HG03558 (cell line): Measurements from ENCODE around the gene LRCH1.
"Not testable (repeated sequence)": the region's sequence is repeated elsewhere in the genome, so short reads cannot be mapped to it uniquely, and the experiment has no call there.

ENCODE experiments used
- ATAC-seq: cut with Tn5 transposase; IDR thresholded peaks from one replicate; pipeline ENCODE4 v1.9.1; 2021; ENCODE audit warnings: moderate number of reproducible peaks; ENCODE audit not compliant: unreplicated experiment; ENCODE audit errors: extremely low read depth

Gene LRCH1, protein sequence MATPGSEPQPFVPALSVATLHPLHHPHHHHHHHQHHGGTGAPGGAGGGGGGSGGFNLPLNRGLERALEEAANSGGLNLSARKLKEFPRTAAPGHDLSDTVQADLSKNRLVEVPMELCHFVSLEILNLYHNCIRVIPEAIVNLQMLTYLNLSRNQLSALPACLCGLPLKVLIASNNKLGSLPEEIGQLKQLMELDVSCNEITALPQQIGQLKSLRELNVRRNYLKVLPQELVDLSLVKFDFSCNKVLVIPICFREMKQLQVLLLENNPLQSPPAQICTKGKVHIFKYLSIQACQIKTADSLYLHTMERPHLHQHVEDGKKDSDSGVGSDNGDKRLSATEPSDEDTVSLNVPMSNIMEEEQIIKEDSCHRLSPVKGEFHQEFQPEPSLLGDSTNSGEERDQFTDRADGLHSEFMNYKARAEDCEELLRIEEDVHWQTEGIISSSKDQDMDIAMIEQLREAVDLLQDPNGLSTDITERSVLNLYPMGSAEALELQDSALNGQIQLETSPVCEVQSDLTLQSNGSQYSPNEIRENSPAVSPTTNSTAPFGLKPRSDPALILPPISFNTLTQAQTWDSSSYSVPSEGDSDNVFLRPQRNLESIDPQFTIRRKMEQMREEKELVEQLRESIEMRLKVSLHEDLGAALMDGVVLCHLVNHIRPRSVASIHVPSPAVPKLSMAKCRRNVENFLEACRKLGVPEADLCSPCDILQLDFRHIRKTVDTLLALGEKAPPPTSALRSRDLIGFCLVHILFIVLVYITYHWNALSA

DNA sequence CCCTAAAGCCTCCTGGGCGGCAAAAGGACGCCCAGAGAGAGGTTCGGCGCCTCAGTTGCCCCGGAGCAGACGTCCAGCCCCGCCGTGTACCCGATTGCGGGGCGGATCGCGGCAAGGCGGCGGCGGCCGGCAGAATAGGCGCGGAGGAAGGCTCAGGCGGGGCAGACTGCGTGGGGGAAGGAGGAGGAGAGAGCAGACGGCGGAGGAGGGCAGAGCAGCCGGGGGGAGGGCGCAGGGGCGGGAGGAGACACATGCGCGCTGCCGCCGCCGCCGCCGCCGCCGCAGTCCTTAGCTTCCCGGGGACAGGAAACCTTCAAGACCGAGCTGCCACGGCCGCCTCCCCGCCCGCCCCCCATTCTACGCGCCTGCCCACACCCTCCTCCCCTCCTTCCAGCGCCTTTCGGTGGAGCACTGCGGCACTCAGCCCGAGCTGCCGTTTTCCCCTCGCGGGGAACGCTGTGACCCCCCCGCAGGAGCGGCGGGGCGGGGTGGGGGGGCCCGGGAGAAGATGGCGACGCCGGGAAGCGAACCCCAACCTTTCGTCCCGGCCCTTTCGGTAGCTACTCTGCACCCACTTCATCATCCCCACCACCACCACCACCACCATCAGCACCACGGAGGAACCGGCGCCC is at the start of gene LRCH1:
Gene LRCH1 (plus strand): TSS at position 282 of the 632 bp plus-strand sequence. CDS start 227 bp downstream, at position 509.
- no peak for ATAC-seq

DNA sequence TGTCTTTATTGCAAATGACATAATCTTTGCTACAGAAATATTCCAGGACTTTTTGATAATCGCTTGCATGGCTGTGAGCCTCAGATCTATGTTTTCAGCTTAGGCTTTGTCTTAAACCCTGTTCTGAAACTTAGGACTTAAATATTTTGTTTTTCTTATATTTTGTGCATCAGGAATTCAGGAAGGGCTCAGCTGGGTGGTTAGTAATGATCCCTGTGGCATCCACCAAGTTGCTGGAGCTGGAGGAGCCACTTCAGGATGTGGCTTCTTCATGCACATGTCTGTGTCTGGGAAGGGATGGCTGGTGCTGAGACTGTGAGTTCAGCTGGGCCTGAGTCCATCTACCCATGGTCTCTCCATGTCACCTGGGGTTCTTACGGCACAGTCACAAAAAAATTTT is 48.9 kb upstream of the LRCH1 start:
- no peak for ATAC-seq

DNA sequence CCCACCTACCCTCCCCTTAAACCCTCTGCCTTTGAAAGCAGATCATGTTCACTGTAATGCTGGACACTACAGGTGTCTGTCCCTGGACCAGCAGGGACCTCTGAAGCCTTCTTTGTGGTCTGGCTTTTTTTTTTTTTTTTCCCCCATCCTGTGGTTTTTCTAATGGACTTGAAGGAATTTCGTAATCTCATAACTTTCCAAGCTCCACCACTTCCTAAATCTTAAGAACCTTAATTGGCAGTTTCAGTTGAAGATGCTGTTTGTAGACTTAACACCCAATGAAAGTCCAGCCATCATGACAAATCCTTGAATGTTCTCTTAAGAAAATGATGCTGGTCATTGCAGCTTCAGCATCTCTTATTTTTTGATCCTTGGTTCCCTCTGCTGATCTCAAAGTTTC is 45.0 kb upstream of the LRCH1 start:
- ATAC-seq: no peak

DNA sequence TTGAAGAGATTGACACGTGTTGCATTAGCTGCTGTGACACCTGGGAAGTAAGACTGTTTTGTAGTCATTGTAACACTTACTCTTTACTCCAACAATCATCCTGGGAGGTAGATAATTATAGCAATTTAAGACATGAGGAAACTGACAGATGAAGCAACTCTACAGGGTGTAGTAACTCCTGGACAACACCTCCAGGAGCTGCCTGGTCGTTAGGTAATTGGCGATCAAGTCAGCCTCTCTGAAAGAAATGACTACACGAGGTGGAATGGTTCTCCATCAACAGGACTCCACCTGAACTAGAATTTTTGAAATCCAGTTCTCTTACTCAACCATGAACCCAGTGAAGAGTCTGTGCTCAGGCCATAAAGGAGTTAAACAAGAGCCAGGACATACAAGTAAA is 43.0 kb upstream of the LRCH1 start:
- no peak for ATAC-seq

DNA sequence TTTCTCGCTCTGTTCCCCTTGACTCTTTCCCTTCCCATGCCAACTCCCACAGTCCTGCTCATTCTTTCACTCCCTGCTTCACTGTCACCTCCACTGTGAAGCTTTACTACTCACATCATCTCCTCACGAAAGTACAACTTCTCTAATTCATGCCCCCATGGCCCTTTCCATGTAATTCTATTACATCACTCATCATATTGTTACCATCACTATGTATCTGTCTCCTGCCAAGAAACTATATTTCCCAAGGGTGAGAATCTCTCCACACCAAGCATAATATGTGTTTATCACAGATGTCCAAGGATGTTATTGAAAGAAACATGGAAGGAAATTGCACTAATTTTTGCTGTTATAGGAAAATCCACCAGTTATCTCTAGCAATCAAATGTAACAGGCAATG is 37.2 kb upstream of the LRCH1 start:
- no peak for ATAC-seq

DNA sequence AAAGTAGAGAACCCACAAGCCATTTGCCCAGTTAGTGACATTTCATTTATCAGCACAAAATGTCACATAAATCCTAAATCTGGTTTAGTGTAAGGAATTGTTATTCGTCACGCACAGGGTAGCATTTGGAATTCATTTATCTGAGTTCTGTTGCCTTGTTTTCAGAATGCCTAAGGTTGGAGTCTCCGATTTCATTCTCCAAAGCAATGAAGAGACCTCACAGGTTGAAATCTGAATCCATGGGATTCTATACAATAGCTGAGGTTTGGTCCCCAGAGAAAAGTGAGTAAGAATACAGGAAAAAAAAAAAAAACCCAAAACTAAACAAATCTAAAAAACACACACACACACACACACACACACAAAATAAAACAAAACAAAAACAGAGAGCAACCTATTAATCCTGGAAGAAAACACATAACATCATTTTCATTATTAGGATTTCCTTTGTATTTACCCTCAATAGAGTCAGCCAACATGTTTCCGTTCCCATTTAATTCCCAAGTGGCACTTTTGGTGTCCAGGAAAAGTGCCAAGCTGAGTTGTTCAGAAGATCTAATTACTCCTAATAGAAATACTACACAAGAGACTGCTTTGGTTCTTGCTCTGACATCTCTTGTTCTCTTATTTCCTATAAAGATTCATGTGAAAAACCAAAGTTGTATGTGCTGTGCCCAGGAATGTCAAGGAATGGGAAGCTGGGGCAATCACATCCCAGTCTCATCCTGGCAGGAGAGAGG is 36.2 kb upstream of the LRCH1 start:
- ATAC-seq: no peak

DNA sequence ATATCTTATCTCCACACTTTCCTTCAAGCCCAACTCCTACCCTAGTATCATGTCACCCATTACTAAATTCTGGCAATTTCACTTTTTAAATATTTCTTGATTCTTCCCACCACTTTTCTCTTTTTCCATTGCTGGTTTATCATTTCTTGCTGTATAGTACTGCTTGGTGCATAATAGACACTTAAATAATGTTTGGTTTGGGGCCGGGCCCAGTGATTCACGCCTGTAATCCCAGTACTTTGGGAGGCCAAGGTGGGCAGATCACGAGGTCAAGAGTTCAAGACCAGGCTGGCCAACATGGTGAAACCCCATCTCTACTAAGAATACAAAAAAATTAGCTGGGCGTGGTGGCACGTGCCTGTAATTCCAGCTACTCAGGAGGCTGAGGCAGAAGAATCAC is 35.2 kb upstream of the LRCH1 start:
- not testable (repeated sequence) for ATAC-seq

DNA sequence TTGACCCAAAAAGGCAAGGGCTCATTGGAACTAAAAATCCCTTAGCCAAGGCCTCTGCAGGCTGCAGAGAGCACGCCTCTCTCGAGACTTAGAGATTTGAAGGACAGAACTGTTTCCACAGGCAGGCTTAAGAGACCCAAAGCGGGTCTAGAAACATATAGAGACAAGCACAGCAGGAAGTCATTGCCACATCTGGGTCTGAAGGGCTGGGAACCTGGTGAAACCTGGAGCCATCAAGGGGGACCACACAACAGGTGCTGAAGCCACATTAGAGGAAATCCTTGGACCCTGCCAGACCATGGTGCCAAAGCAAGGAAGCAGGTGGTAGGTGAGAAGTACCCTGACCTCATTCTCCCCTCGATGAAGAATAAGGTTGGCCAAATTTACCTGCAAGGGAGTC is 33.8 kb upstream of the LRCH1 start:
- no peak for ATAC-seq

DNA sequence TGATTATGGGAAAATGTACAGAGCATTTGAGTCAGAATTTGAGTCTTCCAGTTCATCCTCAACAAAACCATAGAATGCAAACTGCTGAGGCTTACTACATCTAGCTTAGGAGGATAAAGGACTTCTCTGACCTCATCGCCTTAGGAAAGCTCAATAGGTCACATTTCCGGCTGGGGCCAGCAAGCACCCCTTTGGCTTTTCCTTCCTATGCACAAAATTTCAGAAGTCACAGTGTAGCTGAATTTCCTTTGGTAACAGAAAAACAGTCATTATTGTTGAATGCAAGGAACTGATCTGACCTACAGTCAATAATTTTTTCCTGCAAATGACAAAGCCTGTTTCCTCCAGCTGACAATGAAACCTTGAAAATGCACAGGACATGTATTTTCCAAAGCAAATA is 32.8 kb upstream of the LRCH1 start:
- ATAC-seq: no peak

DNA sequence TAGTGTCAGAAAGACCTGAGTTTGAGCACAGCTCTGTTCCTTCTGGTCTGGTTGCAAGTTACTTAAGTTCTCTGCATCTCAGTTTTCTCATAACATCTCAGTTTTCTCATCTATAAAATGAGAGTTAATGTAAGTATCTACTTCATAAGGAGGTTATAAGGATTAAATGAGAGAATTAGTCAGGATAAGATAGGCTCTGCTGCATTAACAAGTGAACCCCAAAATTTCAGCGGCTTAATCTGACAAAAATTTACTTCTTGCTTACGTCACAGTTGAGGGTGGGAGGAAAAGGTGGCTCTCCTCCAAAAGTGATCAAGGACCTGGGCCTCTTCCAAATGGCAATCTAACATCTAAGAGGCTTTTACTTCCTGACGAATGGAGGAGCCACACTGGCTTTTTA is 31.5 kb upstream of the LRCH1 start:
- no peak for ATAC-seq

DNA sequence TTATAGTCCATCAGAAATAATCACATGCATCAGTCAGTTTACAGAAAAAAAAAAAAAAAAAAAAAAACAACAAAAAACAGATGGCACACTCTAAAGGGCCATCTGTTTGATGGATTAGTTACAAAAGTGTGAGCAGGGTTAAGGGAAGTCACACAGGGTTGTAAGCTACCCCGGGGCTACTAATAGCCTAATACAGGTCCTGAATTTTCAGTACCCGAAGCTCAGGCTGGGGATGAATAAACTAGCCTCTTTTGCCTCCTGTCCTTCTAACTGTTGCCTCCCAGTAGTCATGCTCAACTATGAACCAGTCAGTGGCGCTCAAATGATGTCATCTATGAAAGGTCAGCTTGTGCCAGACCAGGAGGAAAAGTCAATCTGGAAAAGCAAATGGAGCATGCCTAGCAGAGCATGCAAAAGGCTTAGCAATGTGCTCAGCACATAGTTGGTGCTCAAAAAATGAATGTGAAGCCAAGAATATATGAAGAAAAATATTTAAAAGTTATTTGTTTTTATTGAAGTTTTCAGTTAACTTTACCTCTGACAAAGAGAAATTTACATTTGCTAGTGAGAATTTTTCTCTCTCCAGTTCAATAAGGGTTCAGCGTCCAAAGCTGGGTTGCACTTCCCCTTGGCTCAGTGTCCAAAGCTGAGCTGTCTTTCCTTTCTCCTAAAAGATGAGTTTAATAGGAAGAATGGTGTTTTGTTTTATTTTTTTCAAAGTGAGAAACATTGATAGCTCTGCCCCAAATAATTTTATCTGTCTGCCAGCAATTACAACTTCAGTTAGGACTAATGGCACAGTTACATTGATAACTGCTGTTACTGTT is 30.8 kb upstream of the LRCH1 start:
- ATAC-seq: no peak

DNA sequence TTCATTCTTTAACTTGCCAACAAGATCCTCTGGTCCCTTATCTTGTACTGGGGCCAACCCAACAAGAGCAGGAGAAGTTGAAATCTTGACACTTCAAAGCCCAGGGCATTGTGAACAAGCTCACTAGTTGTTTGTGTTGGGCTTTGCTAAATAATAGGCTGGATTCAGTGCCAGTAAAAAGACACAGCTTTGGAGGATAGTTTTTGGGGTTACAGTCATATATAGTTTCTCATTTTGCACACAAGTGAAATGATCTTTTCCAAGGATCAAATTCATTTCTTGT is 30.3 kb upstream of the LRCH1 start:
- no peak for ATAC-seq

DNA sequence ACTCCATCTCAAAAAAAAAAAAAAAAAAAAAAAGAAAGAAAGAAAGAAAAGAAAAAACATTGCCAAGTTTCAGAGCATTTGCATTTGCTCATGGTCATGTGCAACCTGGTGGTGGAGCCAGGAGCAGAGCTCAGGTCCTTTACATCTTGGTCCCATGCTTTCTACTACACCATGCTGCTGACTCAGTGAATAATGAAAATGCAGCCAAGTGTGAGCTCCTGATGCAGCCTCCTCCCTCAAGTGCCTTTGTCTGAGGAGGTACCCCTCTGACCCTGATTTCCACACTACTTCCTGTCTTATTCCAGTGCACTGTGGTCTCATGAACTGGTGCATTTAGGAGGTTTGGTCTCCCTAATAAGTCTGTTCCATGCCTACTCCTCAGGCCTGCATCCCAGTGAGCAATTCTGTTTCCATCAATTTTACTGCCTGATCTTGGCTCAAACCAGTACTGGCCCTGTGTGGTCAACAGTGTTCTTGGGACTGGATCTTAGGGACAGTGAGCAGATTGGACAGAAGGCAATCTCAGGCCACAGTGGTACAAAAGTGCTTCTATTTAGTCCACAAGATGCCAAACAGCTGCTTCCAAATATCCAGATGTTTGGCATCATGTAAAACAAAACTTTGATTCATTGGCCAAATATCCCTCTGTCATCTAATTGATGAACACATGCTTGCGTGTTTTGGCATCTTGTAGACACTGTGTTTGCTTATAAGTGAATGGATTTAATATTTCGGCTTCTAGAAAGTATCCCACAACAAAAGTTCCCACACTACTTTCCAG is 28.8 kb upstream of the LRCH1 start:
- ATAC-seq: no peak

DNA sequence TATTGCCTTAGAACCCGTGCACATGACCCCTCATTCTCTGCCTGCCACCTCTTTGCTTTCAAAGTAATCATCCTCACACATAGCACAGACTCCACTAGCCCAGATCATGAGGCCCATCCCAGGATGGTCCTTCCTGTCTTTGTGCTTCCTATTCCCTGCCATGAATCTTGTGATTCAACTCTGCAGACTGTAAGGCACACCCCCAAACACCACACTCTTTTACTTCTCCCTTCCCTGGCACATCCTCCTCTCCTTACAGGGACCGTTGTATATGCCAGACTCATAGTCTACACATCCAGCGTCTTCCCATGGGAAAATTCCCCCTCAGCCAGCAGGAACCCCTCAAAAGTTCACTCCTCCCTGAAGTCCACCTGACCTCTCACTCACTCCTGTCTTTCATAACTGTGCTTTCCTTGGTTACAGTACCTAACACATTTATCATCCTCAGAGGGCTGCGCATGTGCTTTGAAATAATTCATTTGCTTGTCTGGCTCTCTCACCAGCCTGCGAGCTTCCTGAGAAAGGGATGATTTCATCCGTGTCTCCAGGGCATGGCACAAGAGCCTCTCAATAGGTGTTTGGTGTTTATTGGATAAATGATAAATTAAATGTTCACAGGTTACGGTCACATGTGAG is 26.8 kb upstream of the LRCH1 start:
- ATAC-seq: no peak

DNA sequence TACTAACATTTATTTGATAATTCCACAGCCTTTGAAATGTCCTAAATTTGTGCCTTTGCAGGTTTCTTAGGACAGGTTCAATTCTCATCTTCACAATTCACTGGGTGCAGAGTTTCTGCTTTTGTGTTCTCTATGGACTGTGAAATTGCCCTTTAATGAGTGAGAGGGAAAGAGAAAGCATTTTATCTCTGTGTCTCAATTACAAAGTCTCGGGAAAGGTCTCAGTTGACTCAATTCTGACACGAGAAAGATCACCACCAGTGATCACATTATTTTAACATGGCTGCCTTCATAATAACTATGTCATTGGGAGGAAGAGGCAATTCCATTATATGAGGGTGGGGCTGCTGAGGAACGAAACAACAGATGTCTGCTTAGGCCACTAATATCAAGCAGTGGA is 26.2 kb upstream of the LRCH1 start:
- no peak for ATAC-seq

DNA sequence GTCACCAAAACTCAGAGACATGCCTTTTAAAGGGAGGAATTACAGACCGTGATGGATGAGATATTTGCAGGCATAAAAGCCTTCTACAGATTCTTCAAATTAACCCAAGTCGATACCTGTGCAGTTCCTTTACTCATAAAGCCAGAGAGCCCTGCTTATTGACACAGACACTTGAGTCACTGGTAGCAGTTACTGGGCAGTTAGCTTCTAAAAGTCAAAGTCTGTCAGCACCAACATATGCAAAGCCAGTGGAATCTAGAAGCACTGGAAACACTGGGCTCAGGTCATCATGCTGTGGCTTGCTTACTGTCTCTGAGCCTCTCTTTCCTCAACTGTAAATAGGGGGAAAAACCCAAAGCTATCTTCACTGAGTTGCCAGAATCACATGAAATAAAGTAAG is 25.7 kb upstream of the LRCH1 start:
- ATAC-seq: no peak

DNA sequence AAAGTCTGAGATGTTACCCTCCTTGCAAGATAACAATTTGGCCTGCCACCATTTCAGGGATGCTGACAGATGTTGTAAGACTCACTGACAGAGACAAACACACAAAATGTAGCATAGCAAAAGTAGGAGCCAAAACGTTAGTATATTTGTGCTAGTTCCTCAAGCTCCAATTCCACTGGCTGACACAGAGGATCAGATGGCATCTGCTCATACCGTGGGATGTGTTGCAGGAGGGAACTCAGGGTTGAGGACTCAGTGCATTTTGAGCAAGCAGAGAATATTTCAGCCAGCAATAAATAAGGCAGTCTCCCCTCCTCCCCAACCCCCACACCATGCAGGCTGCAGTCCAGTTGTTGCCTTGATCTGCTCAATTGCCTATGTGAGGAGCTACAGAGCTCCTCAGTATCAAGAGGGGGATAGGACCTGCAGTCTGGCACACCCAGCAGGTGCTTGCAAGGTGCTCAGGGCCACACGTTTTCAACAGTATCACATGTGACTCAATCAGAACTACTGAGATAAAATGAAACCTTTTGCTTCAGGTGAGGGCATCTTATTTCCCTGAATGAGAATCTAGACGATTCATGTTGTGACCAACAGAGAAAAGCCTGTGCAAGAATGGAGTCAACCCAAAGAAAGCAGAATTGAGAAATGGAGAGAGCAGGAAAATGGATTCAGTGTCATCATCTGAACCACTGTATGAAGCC is 23.6 kb upstream of the LRCH1 start:
- ATAC-seq: no peak
